BE2C (cell line): ENCODE data around the gene KRT38.

Experiments
- DNase-seq: peaks from one replicate; pipeline ENCODE4 v3.0.0-alpha.2; 2020
- H3K27me3 ChIP-seq: fragments of 250-450 bp; sonication (Bioruptor Pico); 2 replicates; pipeline ENCODE4 v1.5.1; 2020; ENCODE audit warnings: mild to moderate bottlenecking
- H3K36me3 ChIP-seq: fragments of 250-450 bp; sonication (Bioruptor Pico); 2 replicates; pipeline ENCODE4 v1.5.1; 2020; ENCODE audit warnings: mild to moderate bottlenecking
- H3K4me1 ChIP-seq: fragments of 250-450 bp; sonication (Bioruptor Pico); 2 replicates; pipeline ENCODE4 v1.5.1; 2020
- H3K4me3 ChIP-seq: 2 replicates; pipeline ENCODE4 v1.5.1; 2011; ENCODE audit warnings: low read depth, low read length
- H3K9me3 ChIP-seq: fragments of 250-450 bp; sonication (Bioruptor Pico); 2 replicates; pipeline ENCODE4 v1.5.1; 2020
- TF ChIP-seq, protein P1 (sequence below): IDR thresholded peaks from 2 replicates; pipeline ENCODE4 v1.5.1; 2012; ENCODE audit warnings: mild to moderate bottlenecking, low read depth, low read length

KRT38 gene

GRCh38 chr17:41464682-41465081, 23.9 kb upstream of the KRT38 start:
- Histone ChIP-seq H3K36me3 (no peaks in the 10 kb centered on the region), H3K9me3 (no peaks in the 10 kb centered on the region), H3K27me3 (no peaks in the 10 kb centered on the region), H3K4me3 (no peak overlapping the region), H3K4me1 (peaks cover 11% of the 10 kb centered on the region; the same call in 1 of the 2 replicates)
- TF ChIP-seq, protein P1, sequence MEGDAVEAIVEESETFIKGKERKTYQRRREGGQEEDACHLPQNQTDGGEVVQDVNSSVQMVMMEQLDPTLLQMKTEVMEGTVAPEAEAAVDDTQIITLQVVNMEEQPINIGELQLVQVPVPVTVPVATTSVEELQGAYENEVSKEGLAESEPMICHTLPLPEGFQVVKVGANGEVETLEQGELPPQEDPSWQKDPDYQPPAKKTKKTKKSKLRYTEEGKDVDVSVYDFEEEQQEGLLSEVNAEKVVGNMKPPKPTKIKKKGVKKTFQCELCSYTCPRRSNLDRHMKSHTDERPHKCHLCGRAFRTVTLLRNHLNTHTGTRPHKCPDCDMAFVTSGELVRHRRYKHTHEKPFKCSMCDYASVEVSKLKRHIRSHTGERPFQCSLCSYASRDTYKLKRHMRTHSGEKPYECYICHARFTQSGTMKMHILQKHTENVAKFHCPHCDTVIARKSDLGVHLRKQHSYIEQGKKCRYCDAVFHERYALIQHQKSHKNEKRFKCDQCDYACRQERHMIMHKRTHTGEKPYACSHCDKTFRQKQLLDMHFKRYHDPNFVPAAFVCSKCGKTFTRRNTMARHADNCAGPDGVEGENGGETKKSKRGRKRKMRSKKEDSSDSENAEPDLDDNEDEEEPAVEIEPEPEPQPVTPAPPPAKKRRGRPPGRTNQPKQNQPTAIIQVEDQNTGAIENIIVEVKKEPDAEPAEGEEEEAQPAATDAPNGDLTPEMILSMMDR: no peak
- DNase-seq: no peak

DNA sequence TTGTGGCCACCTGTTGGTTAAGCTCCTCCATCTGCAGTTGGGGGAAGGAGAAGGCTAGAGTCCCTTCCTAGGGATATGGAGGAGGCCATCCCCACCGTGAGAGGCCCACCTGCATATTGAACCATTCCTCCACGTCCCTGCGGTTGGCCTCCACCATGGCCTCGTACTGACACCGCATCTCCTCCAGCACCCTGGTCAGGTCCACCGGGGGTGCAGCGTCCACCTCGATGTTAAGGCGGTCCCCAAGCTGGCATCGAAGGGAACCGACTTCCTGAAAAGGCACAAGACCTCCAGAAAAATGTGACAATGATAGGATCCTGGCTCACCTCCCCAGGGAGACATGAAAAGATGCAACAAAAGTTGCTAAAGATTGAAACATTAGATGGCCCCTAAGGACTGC, 23.4 kb upstream of the KRT38 start:
- TF ChIP-seq, protein P1: no peak
- no peak overlapping the region for H3K4me3 ChIP-seq
- no peak for DNase-seq
- H3K9me3 ChIP-seq: no peaks in the 10 kb centered on the region
- no peaks in the 10 kb centered on the region for H3K27me3 ChIP-seq
- H3K4me1 ChIP-seq: peaks cover 11% of the 10 kb centered on the region; the same call in 1 of the 2 replicates
- no peaks in the 10 kb centered on the region for H3K36me3 ChIP-seq

DNA sequence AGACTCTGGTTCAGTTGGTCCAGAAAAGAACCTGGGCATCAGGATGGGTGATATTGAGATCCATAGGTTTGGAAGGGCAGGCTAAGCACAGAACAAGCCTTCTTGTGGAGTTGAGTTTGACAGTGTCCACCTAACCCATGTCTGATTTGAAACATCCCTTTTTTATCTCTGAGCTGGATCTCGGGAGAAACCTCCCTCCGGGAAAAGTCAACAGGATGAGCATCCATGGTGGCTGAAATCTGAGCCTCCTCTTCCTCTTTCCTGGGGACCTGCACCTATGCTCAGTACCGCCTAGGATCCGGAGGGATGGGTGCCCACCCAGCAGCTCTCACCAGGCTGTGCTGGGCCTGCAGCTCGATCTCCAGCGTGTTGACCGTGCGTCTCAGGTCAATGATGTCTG, 23.0 kb upstream of the KRT38 start:
- no peaks in the 10 kb centered on the region for H3K36me3 ChIP-seq
- TF ChIP-seq, protein P1: no peak
- H3K27me3 ChIP-seq: no peaks in the 10 kb centered on the region
- H3K4me3 ChIP-seq: no peak overlapping the region
- peaks cover 11% of the 10 kb centered on the region; the same call in 1 of the 2 replicates for H3K4me1 ChIP-seq
- no peaks in the 10 kb centered on the region for H3K9me3 ChIP-seq
- no peak for DNase-seq

DNA sequence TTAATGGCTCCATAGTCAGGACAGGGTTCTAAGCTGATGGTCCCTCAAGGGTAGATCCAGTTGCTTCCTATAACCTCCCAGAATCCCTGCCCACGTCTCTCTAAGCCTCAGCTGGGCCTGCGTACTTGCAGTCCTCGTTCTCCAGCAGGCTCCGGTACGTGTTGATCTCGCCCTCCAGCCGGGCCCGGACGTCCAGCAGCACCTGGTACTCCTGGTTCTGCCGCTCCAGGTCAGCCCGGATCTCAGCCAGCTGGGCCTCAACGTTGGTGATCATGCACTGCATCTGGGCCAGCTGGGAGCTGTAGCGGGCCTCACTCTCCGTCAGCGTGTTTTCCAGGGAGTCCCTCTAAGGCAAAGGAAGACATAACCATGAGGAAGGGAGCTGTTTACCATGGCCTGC, 21.9 kb upstream of the KRT38 start:
- Histone ChIP-seq H3K27me3 (no peaks in the 10 kb centered on the region), H3K9me3 (no peaks in the 10 kb centered on the region), H3K36me3 (no peaks in the 10 kb centered on the region), H3K4me3 (no peak overlapping the region), H3K4me1 (peaks cover 10% of the 10 kb centered on the region; the same call in 1 of the 2 replicates)
- DNase-seq: no peak
- TF ChIP-seq, protein P1: no peak

GRCh38 chr17:41457676-41458075, 16.9 kb upstream of the KRT38 start:
- no peaks in the 10 kb centered on the region for H3K27me3 ChIP-seq
- DNase-seq: no peak
- TF ChIP-seq, protein P1: no peak
- H3K36me3 ChIP-seq: no peaks in the 10 kb centered on the region
- H3K9me3 ChIP-seq: no peaks in the 10 kb centered on the region
- H3K4me1 ChIP-seq: no peaks in the 10 kb centered on the region
- H3K4me3 ChIP-seq: no peak overlapping the region

DNA sequence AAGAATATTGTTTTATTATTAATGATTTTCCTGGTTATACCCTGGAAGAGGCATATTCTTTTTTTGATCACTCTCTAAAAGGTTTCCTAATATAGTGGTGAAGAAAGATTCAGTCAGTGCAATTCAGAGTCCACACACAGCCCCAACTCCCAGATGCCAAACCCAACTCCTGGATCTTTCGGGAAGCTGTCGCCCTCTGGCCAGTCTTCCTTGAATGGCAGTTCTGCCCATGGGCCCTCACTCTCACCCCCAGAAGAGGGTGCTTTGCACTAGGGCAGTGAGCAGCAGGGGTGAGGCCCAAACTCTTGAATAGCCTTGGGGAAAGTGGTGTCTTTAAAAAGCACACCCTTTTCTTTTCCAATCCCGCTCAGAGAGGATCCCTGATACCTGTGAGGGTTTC, 15.4 kb upstream of the KRT38 start:
- TF ChIP-seq, protein P1: 0 out of 2 replicates have a peak, but pooled peaks have one; percentile 8

More for the DNA sequence above, 15.4 kb upstream of the KRT38 start:
- Histone ChIP-seq H3K27me3 (no peaks in the 10 kb centered on the region), H3K4me1 (no peaks in the 10 kb centered on the region), H3K36me3 (no peaks in the 10 kb centered on the region), H3K4me3 (no peak overlapping the region), H3K9me3 (peaks cover 6% of the 10 kb centered on the region; the same call in 1 of the 2 replicates)
- DNase-seq: no peak
